IMR-90 (cell line): ENCODE data around the gene PAM. TPM values are rescaled to one million over a fixed set of nuclear protein-coding genes. Genes with fewer than 3 reads are reported as not detected.

Source experiments
- ATAC-seq: fragments of 200-7000 bp; cut with Tn5 transposase; 2 replicates; pipeline ENCODE4 v1.9.1; 2020; ENCODE audit warnings: low read depth, mild to moderate bottlenecking, moderate library complexity
- BruUV-seq: library from RNA; stranded (reverse); fragments of 400-500 nt; replicated peaks from 2 replicates; lab custom pipeline; 2021; lab: Mats Ljungman, UMichigan
- CTCF ChIA-PET: fragments of 300-600 bp; formaldehyde crosslinking; extraction: SDS; loops from one replicate; lab custom pipeline; 2021; ENCODE audit warnings: antibody characterized with exemption; lab: Yijun Ruan, JAX
- POLR2A ChIA-PET: fragments of 300-600 bp; sonication (Branson Sonifier 250); formaldehyde crosslinking; loops from one replicate; lab custom pipeline; 2022; ENCODE audit warnings: antibody characterized with exemption; ENCODE audit not compliant: unreplicated experiment; lab: Charles Lee
- DNase-seq: peaks from one replicate; pipeline ENCODE4 v3.0.0; 2013
- H2AFZ ChIP-seq: replicated peaks from 2 replicates; pipeline ENCODE3; 2013; ENCODE audit warnings: low read length, mild to moderate bottlenecking; ENCODE audit not compliant: poor library complexity
- H2AK5ac ChIP-seq: 2 replicates; pipeline ENCODE4 v1.6.1; 2013; ENCODE audit warnings: low read depth, low read length, inconsistent platforms
- H2AK9ac ChIP-seq: replicated peaks from 2 replicates; pipeline ENCODE3; 2013; ENCODE audit warnings: mild to moderate bottlenecking, low read depth, low read length, moderate library complexity; ENCODE audit not compliant: poor library complexity
- H2BK120ac ChIP-seq: 2 replicates; pipeline ENCODE4 v1.6.1; 2013; ENCODE audit warnings: low read depth, low read length, inconsistent platforms
- H2BK15ac ChIP-seq: 3 replicates; pipeline ENCODE4 v1.6.1; 2013; ENCODE audit warnings: low read depth, low read length, inconsistent platforms
- H2BK20ac ChIP-seq: 2 replicates; pipeline ENCODE4 v1.6.1; 2013; ENCODE audit warnings: low read depth, mild to moderate bottlenecking, inconsistent platforms, low read length, moderate library complexity
- H2BK5ac ChIP-seq: 2 replicates; pipeline ENCODE4 v1.6.1; 2013; ENCODE audit warnings: mild to moderate bottlenecking, low read depth, low read length, inconsistent platforms; ENCODE audit not compliant: poor library complexity, severe bottlenecking
- H3K14ac ChIP-seq: replicated peaks from 2 replicates; pipeline ENCODE4 v1.6.1; 2013; ENCODE audit warnings: low read depth, low read length, inconsistent platforms
- H3K18ac ChIP-seq: 2 replicates; pipeline ENCODE4 v1.6.1; 2013; ENCODE audit warnings: low read depth, low read length, control low read depth
- H3K23ac ChIP-seq: 2 replicates; pipeline ENCODE4 v1.6.1; 2013; ENCODE audit warnings: low read depth, low read length, inconsistent platforms
- H3K27ac ChIP-seq: 2 replicates; pipeline ENCODE4 v1.5.1; 2013; ENCODE audit warnings: mild to moderate bottlenecking, control low read depth, low read length; ENCODE audit not compliant: insufficient read depth
- H3K27me3 ChIP-seq: 2 replicates; pipeline ENCODE4 v1.6.1; 2013; ENCODE audit warnings: low read length; ENCODE audit not compliant: control insufficient read depth, insufficient read depth
- H3K36me3 ChIP-seq: 2 replicates; pipeline ENCODE4 v1.6.1; 2013; ENCODE audit warnings: low read length, mixed read lengths; ENCODE audit not compliant: control insufficient read depth, insufficient read depth
- H3K4ac ChIP-seq: 2 replicates; pipeline ENCODE4 v1.6.1; 2013; ENCODE audit warnings: low read depth, low read length, inconsistent platforms
- H3K4me1 ChIP-seq: 2 replicates; pipeline ENCODE4 v1.6.1; 2013; ENCODE audit warnings: low read length, mixed read lengths; ENCODE audit not compliant: control insufficient read depth, insufficient read depth
- H3K4me2 ChIP-seq: 2 replicates; pipeline ENCODE4 v1.6.1; 2013; ENCODE audit warnings: low read depth, mild to moderate bottlenecking, control low read depth, low read length, moderate library complexity
- H3K4me3 ChIP-seq: 2 replicates; pipeline ENCODE4 v1.5.1; 2013; ENCODE audit warnings: low read depth, mild to moderate bottlenecking, control low read depth, low read length, moderate library complexity; ENCODE audit not compliant: insufficient read depth
- H3K56ac ChIP-seq: 2 replicates; pipeline ENCODE4 v1.6.1; 2013; ENCODE audit warnings: low read length, inconsistent platforms; ENCODE audit not compliant: insufficient read depth; ENCODE audit errors: extremely low read depth
- H3K79me1 ChIP-seq, 2 experiments: 2 replicates each; pipeline ENCODE4 v1.6.1; 2013; ENCODE audit warnings: low read length in 2 of 2, inconsistent platforms in 1 of 2, low read depth in 1 of 2
- H3K9ac ChIP-seq: 2 replicates; pipeline ENCODE4 v1.6.1; 2013; ENCODE audit warnings: low read depth, low read length, control low read depth
- H3K9me1 ChIP-seq: 2 replicates; pipeline ENCODE4 v1.6.1; 2013; ENCODE audit warnings: low read length, inconsistent platforms; ENCODE audit not compliant: insufficient read depth
- H3K9me3 ChIP-seq: 2 replicates; pipeline ENCODE4 v1.6.1; 2013; ENCODE audit warnings: low read length; ENCODE audit not compliant: control insufficient read depth, insufficient read depth
- H4K20me1 ChIP-seq: 2 replicates; pipeline ENCODE4 v1.6.1; 2013; ENCODE audit warnings: low read length, inconsistent platforms; ENCODE audit not compliant: insufficient read depth
- H4K5ac ChIP-seq: 2 replicates; pipeline ENCODE4 v1.6.1; 2013; ENCODE audit warnings: mild to moderate bottlenecking, low read depth, low read length, control low read depth
- H4K8ac ChIP-seq, 2 experiments: 2 replicates each; pipeline ENCODE4 v1.6.1; 2013; ENCODE audit warnings: low read depth in 2 of 2, low read length in 2 of 2, control low read depth in 1 of 2, inconsistent platforms in 1 of 2
- H4K91ac ChIP-seq: 2 replicates; pipeline ENCODE4 v1.6.1; 2013; ENCODE audit warnings: low read depth, low read length, inconsistent platforms; ENCODE audit not compliant: insufficient read depth
- CEBPB ChIP-seq: IDR thresholded peaks from 2 replicates; pipeline ENCODE4 v1.6.1; 2012; ENCODE audit warnings: low read depth, low read length, improper control_type of control experiment
- CHD1 ChIP-seq: IDR thresholded peaks from 2 replicates; pipeline ENCODE4 v1.6.1; 2012; ENCODE audit warnings: low read depth, low read length, improper control_type of control experiment
- CTCF ChIP-seq: conservative IDR thresholded peaks from 2 replicates; pipeline ENCODE4 v1.5.1; 2012; ENCODE audit warnings: mild to moderate bottlenecking, low read depth, low read length, improper control_type of control experiment
- ELK1 ChIP-seq: fragments of 150-350 bp; IDR thresholded peaks from 2 replicates; pipeline ENCODE4 v1.6.1; 2016; ENCODE audit warnings: low read depth, mild to moderate bottlenecking, low read length, moderate library complexity, borderline replicate concordance
- FOS ChIP-seq: fragments of 150-350 bp; IDR thresholded peaks from 2 replicates; pipeline ENCODE4 v1.6.1; 2016; ENCODE audit warnings: low read depth, low read length
- MAFK ChIP-seq: IDR thresholded peaks from 2 replicates; pipeline ENCODE4 v1.6.1; 2012; ENCODE audit warnings: low read depth, low read length, improper control_type of control experiment
- MAZ ChIP-seq: IDR thresholded peaks from 2 replicates; pipeline ENCODE4 v1.6.1; 2012; ENCODE audit warnings: low read depth, mild to moderate bottlenecking, low read length, improper control_type of control experiment, moderate library complexity, borderline replicate concordance
- MXI1 ChIP-seq: IDR thresholded peaks from 2 replicates; pipeline ENCODE4 v1.6.1; 2012; ENCODE audit warnings: low read depth, mild to moderate bottlenecking, low read length, moderate library complexity, borderline replicate concordance
- NFE2L2 ChIP-seq: fragments of 150-350 bp; IDR thresholded peaks from 2 replicates; pipeline ENCODE4 v1.6.1; 2016; ENCODE audit warnings: low read depth, mild to moderate bottlenecking, low read length
- POLR2A ChIP-seq: IDR thresholded peaks from 2 replicates; pipeline ENCODE4 v1.6.1; 2012; ENCODE audit warnings: mild to moderate bottlenecking, low read depth, low read length
- RAD21 ChIP-seq: IDR thresholded peaks from 2 replicates; pipeline ENCODE4 v1.6.1; 2012; ENCODE audit warnings: low read length, improper control_type of control experiment
- RCOR1 ChIP-seq: IDR thresholded peaks from 2 replicates; pipeline ENCODE4 v1.6.1; 2012; ENCODE audit warnings: mild to moderate bottlenecking, low read length, improper control_type of control experiment; ENCODE audit not compliant: insufficient replicate concordance
- RFX5 ChIP-seq: IDR thresholded peaks from 2 replicates; pipeline ENCODE4 v1.8.0; 2012; ENCODE audit warnings: low read depth, mild to moderate bottlenecking, low read length, moderate library complexity
- SMC3 ChIP-seq: fragments of 150-350 bp; IDR thresholded peaks from 2 replicates; pipeline ENCODE4 v1.6.1; 2016; ENCODE audit warnings: low read depth, mild to moderate bottlenecking, antibody characterized with exemption, low read length, moderate library complexity
- USF2 ChIP-seq: fragments of 150-350 bp; IDR thresholded peaks from 2 replicates; pipeline ENCODE4 v1.6.1; 2017; ENCODE audit warnings: mild to moderate bottlenecking, antibody characterized with exemption, low read length, low read depth
- WGBS, 2 experiments: methylation state at CpG; one replicate each; pipeline versions ENCODE4 v1.1.5 to v1.1.7; 2013; ENCODE audit warnings: missing lambda C conversion rate in 2 of 2; ENCODE audit not compliant: insufficient read length in 1 of 2; ENCODE audit errors: extremely low coverage in 2 of 2; 5-methylcytosine and 5-hydroxymethylcytosine counted together
- dilution Hi-C: fragments of 300-500 bp; cut with HindIII; formaldehyde crosslinking; loops from one replicate; pipeline ENCODE4 v1.14.3; 2018; ENCODE audit warnings: low sequenced_read_pairs; ENCODE audit not compliant: unreplicated experiment
- in situ Hi-C: fragments of 300-500 bp; cut with MboI; formaldehyde crosslinking; loops from 3 replicates; pipeline ENCODE4 v1.14.3; 2019; ENCODE audit warnings: low sequenced_read_pairs, inconsistent platforms, mixed read lengths
- intact Hi-C: fragments of 100-400 bp; cut with micrococcal nuclease; formaldehyde crosslinking; loops from 2 replicates; pipeline ENCODE4 v1.10.0; 2022
- polyA plus RNA-seq, 3 experiments: library from polyadenylated mRNA; depleted of rRNA; stranded (reverse); fragments of >200 nt; gene quantifications; 2 replicates each; pipeline ENCODE4 v1.2.3, GENCODE V29; 2012; ENCODE audit warnings: low replicate concordance in 1 of 3
- total RNA-seq: library from RNA; depleted of rRNA; stranded (reverse); fragments of >200 nt; gene quantifications from 2 replicates; pipeline ENCODE4 v1.2.3, GENCODE V29; 2012

PAM gene
- total and polyA plus RNA-seq, 2 of the 4 experiments (the other 2 are of a cell fraction) = 115 to 179 TPM

GRCh38 chr5:102818345-102818744 lies 63.2 kb downstream of the PAM start:
- intact Hi-C loops (no loop called here), in situ Hi-C loops (no loop called here), dilution Hi-C loops (no loop called here)
- no peak overlapping the region for H3K27ac ChIP-seq
- ChIA-PET CTCF (no interaction called here), POLR2A (no interaction called here)
- H3K36me3 ChIP-seq = no peaks in the 10 kb centered on the region
- H3K14ac ChIP-seq = no peak overlapping the region
- DNase-seq (no peak), ATAC-seq (no peak)
- H4K20me1 ChIP-seq = peaks cover 12% of the 10 kb centered on the region; the same call in 1 of the 2 replicates
- no peak overlapping the region for H2BK5ac ChIP-seq
- H4K5ac ChIP-seq = no peak overlapping the region
- no peak overlapping the region for H3K4me3 ChIP-seq
- H2BK120ac ChIP-seq = no peak overlapping the region
- H3K9me3 ChIP-seq = no peaks in the 10 kb centered on the region
- WGBS, 2 experiments = no CpG with 5 or more reads among the region's 1 CpG
- 0 out of 2 replicates have a peak, but pooled peaks cover 4% of the 10 kb centered on the region for H3K9me1 ChIP-seq
- H3K4me2 ChIP-seq = no peak overlapping the region
- H3K27me3 ChIP-seq = no peaks in the 10 kb centered on the region
- no peak overlapping the region for H2AK9ac ChIP-seq
- no peak overlapping the region for H3K9ac ChIP-seq
- BruUV-seq = no TSS peak
- H2AFZ ChIP-seq = no peak overlapping the region
- no peak overlapping the region for H4K8ac ChIP-seq
- H3K4ac ChIP-seq = no peak overlapping the region
- H3K18ac ChIP-seq = no peak overlapping the region
- H2AK5ac ChIP-seq = no peak overlapping the region
- no peak overlapping the region for H4K91ac ChIP-seq
- H2BK20ac ChIP-seq = no peak overlapping the region
- H3K79me1 ChIP-seq = peaks cover 25 to 39% of the 10 kb centered on the region in 2 experiments
- no peak overlapping the region for H2BK15ac ChIP-seq
- H3K56ac ChIP-seq = no peak overlapping the region
- H3K4me1 ChIP-seq = peaks cover 3% of the 10 kb centered on the region; the same call in 1 of the 2 replicates
- H3K23ac ChIP-seq = no peak overlapping the region
- TF ChIP-seq SMC3 (no peak), USF2 (no peak), ELK1 (no peak), CEBPB (no peak), RFX5 (no peak), RAD21 (no peak), CTCF (no peak), MAZ (no peak), RCOR1 (no peak), MAFK (no peak), CHD1 (no peak), POLR2A (no peak), FOS (no peak), MXI1 (no peak), NFE2L2 (no peak)
